ENCODE data around the gene PLXNA4.

DNA sequence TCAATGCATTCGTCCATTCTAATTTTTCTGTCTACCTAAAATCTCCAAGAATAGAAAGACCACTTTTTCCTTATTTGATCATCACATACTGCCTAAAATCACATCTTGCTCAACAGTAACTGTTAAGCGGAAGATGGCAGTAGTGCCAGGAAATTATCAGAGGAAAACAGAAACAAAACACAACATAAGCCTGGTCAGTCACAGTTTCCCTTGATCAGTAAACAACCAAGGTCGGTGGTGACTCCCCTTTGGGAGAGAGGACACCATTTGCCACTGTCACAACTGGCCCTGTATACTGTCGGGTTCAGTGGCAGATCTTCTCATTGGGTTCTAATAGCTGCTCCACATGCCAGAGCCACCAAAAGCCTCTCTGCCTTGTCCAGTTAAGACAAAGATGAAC is 106.6 kb downstream of the PLXNA4 start:
- TF ChIP-seq, protein P1, sequence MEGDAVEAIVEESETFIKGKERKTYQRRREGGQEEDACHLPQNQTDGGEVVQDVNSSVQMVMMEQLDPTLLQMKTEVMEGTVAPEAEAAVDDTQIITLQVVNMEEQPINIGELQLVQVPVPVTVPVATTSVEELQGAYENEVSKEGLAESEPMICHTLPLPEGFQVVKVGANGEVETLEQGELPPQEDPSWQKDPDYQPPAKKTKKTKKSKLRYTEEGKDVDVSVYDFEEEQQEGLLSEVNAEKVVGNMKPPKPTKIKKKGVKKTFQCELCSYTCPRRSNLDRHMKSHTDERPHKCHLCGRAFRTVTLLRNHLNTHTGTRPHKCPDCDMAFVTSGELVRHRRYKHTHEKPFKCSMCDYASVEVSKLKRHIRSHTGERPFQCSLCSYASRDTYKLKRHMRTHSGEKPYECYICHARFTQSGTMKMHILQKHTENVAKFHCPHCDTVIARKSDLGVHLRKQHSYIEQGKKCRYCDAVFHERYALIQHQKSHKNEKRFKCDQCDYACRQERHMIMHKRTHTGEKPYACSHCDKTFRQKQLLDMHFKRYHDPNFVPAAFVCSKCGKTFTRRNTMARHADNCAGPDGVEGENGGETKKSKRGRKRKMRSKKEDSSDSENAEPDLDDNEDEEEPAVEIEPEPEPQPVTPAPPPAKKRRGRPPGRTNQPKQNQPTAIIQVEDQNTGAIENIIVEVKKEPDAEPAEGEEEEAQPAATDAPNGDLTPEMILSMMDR (IDR thresholded peaks at IDR 0.05) = no peak
- no peak for TF ChIP-seq POLR2A (IDR thresholded peaks at IDR 0.05)
